ENCODE measurements around the gene ITGB7.

The ITGB7 gene

GRCh38 chr12:53201639-53202038 lies 5.4 kb downstream of the ITGB7 start:
- Mint-ChIP-seq H3K36me3 (peaks cover 22% of the 10 kb centered on the region), H3K9me3 (no peaks in the 10 kb centered on the region), H3K27ac (peak overlapping the region; percentile 81), H3K4me3 (no peak overlapping the region), H3K4me1 (peaks cover 47% of the 10 kb centered on the region), H3K27me3 (no peaks in the 10 kb centered on the region)
- DNase-seq (ENCODE audit: low spot score in 2 of 2) (no peak), ATAC-seq (ENCODE audit: low read depth) (no peak)

DNA sequence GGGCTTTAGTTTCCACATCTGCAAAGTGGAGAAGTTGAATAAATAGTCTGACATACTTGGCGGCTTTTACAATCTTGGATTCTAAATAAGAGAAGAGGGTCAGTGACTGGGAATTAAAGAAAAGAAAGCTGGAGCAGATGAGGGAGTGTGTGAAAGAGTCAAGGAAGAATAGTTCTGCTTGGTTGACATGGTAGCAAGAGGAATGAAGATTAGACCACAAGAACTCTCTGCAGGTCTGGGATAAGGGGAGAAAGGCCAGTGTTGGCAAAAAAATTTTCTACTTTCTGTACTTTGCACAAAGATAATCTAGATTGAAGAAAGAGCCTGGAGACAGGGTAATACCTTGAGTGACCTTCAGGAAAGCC lies 5.9 kb downstream of the ITGB7 start:
- DNase-seq (ENCODE audit: low spot score in 2 of 2): no peak
- peaks cover 23% of the 10 kb centered on the region for H3K36me3 Mint-ChIP-seq

GRCh38 chr12:53200458-53201176 lies 6.4 kb downstream of the ITGB7 start:
- no peaks in the 10 kb centered on the region for H3K9me3 Mint-ChIP-seq
- ATAC-seq (ENCODE audit: low read depth) (peak; percentile 75), DNase-seq (ENCODE audit: low spot score in 2 of 2) (no peak)
- no peaks in the 10 kb centered on the region for H3K27me3 Mint-ChIP-seq
- peaks cover 45% of the 10 kb centered on the region for H3K4me1 Mint-ChIP-seq
- peaks cover 25% of the 10 kb centered on the region for H3K36me3 Mint-ChIP-seq
- H3K27ac Mint-ChIP-seq: peak overlapping the region; percentile 81
- peak overlapping the region; percentile 71 for H3K4me3 Mint-ChIP-seq

More for the DNA sequence above, 5.9 kb downstream of the ITGB7 start:
- peaks cover 47% of the 10 kb centered on the region for H3K4me1 Mint-ChIP-seq
- no peaks in the 10 kb centered on the region for H3K9me3 Mint-ChIP-seq
- H3K27ac Mint-ChIP-seq: peak overlapping the region; percentile 81
- ATAC-seq (ENCODE audit: low read depth): no peak
- H3K4me3 Mint-ChIP-seq: peak overlapping the region; percentile 71
- H3K27me3 Mint-ChIP-seq: no peaks in the 10 kb centered on the region

GRCh38 chr12:53200107-53200457 lies 7.0 kb downstream of the ITGB7 start:
- peak overlapping the region; percentile 81 for H3K27ac Mint-ChIP-seq
- peak overlapping the region; percentile 71 for H3K4me3 Mint-ChIP-seq
- H3K9me3 Mint-ChIP-seq: no peaks in the 10 kb centered on the region
- DNase-seq (ENCODE audit: low spot score in 2 of 2): no peak
- no peaks in the 10 kb centered on the region for H3K27me3 Mint-ChIP-seq
- H3K4me1 Mint-ChIP-seq: peaks cover 47% of the 10 kb centered on the region
- no peak for ATAC-seq (ENCODE audit: low read depth)
- H3K36me3 Mint-ChIP-seq: peaks cover 31% of the 10 kb centered on the region

- Mint-ChIP-seq H3K27ac (peak overlapping the region; percentile 81), H3K36me3 (peaks cover 31% of the 10 kb centered on the region), H3K4me3 (peak overlapping the region; percentile 71), H3K27me3 (no peaks in the 10 kb centered on the region), H3K4me1 (peaks cover 46% of the 10 kb centered on the region), H3K9me3 (no peaks in the 10 kb centered on the region)
- ATAC-seq (ENCODE audit: low read depth): no peak
- no peak for DNase-seq (ENCODE audit: low spot score in 2 of 2)
Observed at GRCh38 chr12:53199700-53200099, 7.4 kb downstream of the ITGB7 start.

GRCh38 chr12:53198486-53199110 lies 8.5 kb downstream of the ITGB7 start:
- DNase-seq (ENCODE audit: low spot score in 2 of 2) (no peak), ATAC-seq (ENCODE audit: low read depth) (no peak)
- Mint-ChIP-seq H3K9me3 (no peaks in the 10 kb centered on the region), H3K27ac (peak overlapping the region; percentile 76), H3K36me3 (peaks cover 35% of the 10 kb centered on the region), H3K27me3 (no peaks in the 10 kb centered on the region), H3K4me1 (peaks cover 43% of the 10 kb centered on the region), H3K4me3 (peak overlapping the region; percentile 45)

DNA sequence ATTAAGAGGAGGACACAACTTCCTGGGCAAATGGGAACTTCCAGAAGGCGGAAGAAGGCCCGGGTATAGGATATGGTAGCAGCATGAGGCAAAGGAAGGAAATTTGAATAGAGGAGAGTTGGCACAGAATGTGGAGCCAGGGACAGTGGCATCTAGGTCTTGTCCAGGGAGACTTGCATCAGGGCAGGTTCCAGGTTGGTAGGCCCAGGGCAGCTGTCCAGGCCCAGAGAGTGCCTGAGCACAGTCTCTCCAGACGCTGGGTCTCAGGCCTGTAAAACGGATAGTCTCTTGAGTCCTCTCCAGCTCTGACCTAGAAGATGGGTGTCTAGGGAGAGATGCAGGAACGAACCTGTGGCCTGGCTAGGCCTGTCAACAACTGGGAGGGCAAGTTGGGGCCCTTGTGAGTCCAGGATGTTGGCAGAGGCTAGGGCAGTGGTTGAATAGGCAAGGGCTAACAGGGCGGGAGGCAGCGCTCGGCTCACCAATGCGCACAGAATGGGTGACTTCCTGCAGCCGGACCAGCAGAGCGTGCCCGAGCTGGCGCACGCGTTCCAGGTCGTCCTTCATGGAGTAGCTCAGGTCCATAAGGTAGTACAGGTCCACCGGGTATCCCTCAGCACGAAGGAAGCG lies 9.9 kb downstream of the ITGB7 start:
- Mint-ChIP-seq H3K4me3 (no peak overlapping the region), H3K27ac (peak overlapping the region; percentile 69), H3K27me3 (no peaks in the 10 kb centered on the region), H3K4me1 (peaks cover 38% of the 10 kb centered on the region), H3K36me3 (peaks cover 41% of the 10 kb centered on the region), H3K9me3 (no peaks in the 10 kb centered on the region)
- DNase-seq (ENCODE audit: low spot score in 2 of 2): no peak
- peak; percentile 4 for ATAC-seq (ENCODE audit: low read depth)

- peak overlapping the region; percentile 69 for H3K27ac Mint-ChIP-seq
- H3K4me1 Mint-ChIP-seq: peaks cover 38% of the 10 kb centered on the region
- H3K36me3 Mint-ChIP-seq: peaks cover 43% of the 10 kb centered on the region
- H3K9me3 Mint-ChIP-seq: no peaks in the 10 kb centered on the region
- no peaks in the 10 kb centered on the region for H3K27me3 Mint-ChIP-seq
- DNase-seq (ENCODE audit: low spot score in 2 of 2): no peak
- no peak for ATAC-seq (ENCODE audit: low read depth)
- no peak overlapping the region for H3K4me3 Mint-ChIP-seq
Observed at GRCh38 chr12:53196486-53196885, 10.6 kb downstream of the ITGB7 start.

GRCh38 chr12:53195516-53196420 lies 11.3 kb downstream of the ITGB7 start:
- no peak for ATAC-seq (ENCODE audit: low read depth)
- H3K4me1 Mint-ChIP-seq: peaks cover 38% of the 10 kb centered on the region
- no peaks in the 10 kb centered on the region for H3K27me3 Mint-ChIP-seq
- no peak for DNase-seq (ENCODE audit: low spot score in 2 of 2)
- no peaks in the 10 kb centered on the region for H3K9me3 Mint-ChIP-seq
- peak overlapping the region; percentile 79 for H3K27ac Mint-ChIP-seq
- H3K4me3 Mint-ChIP-seq: no peak overlapping the region
- peaks cover 42% of the 10 kb centered on the region for H3K36me3 Mint-ChIP-seq

GRCh38 chr12:53194973-53195372 lies 12.1 kb downstream of the ITGB7 start:
- ATAC-seq (ENCODE audit: low read depth): no peak

DNA sequence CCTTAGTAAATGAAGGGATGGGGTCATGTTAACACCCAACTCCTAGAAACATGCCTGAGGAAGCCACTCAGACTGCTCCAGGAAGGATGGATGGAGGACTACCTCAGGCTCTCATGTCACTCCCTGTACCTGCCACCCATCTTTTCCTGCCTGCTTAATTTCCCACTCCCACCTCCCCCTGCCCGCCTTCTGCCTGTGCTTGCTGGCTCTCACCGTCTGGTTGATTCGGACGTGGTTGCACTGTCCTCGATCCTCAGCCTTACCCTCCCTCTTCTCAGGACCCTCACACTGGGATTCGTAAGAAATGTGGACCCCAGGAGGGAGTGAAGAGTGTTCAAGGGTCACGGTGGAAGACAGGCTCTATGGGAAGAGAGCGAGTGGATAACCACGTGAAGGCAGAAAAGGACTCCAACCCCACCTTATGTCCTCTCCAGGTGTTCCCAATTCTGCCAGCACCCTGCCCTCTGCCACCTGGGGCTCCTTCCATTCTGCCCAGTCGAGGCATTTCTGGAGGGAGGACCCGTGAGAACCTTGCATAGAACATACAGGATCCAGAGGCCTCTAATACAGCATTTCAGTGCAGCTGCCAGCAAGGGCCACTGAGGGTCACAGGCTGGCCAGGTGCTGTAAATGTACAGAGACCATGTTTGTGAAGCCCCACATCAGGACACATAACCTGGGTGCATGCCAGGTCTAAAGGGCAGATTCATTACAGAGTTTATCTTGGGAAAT lies 12.9 kb downstream of the ITGB7 start:
- no peak for ATAC-seq (ENCODE audit: low read depth)
- peaks cover 37% of the 10 kb centered on the region for H3K36me3 Mint-ChIP-seq

More at GRCh38 chr12:53194973-53195372, 12.1 kb downstream of the ITGB7 start:
- H3K4me3 Mint-ChIP-seq: no peak overlapping the region
- peaks cover 41% of the 10 kb centered on the region for H3K36me3 Mint-ChIP-seq
- no peaks in the 10 kb centered on the region for H3K9me3 Mint-ChIP-seq
- H3K4me1 Mint-ChIP-seq: peaks cover 36% of the 10 kb centered on the region
- peak overlapping the region; percentile 79 for H3K27ac Mint-ChIP-seq
- DNase-seq (ENCODE audit: low spot score in 2 of 2): no peak
- no peaks in the 10 kb centered on the region for H3K27me3 Mint-ChIP-seq

GRCh38 chr12:53193040-53193439 lies 14.0 kb downstream of the ITGB7 start:
- no peak for DNase-seq (ENCODE audit: low spot score in 2 of 2)
- Mint-ChIP-seq H3K4me3 (no peak overlapping the region), H3K36me3 (peaks cover 34% of the 10 kb centered on the region), H3K27me3 (no peaks in the 10 kb centered on the region), H3K27ac (peak overlapping the region; percentile 16), H3K9me3 (no peaks in the 10 kb centered on the region), H3K4me1 (peaks cover 24% of the 10 kb centered on the region)
- no peak for ATAC-seq (ENCODE audit: low read depth)

More for the DNA sequence above, 12.9 kb downstream of the ITGB7 start:
- Mint-ChIP-seq H3K4me1 (peaks cover 32% of the 10 kb centered on the region), H3K27me3 (no peaks in the 10 kb centered on the region), H3K27ac (peak overlapping the region; percentile 76), H3K4me3 (no peak overlapping the region), H3K9me3 (no peaks in the 10 kb centered on the region)
- DNase-seq (ENCODE audit: low spot score in 2 of 2): no peak

DNA sequence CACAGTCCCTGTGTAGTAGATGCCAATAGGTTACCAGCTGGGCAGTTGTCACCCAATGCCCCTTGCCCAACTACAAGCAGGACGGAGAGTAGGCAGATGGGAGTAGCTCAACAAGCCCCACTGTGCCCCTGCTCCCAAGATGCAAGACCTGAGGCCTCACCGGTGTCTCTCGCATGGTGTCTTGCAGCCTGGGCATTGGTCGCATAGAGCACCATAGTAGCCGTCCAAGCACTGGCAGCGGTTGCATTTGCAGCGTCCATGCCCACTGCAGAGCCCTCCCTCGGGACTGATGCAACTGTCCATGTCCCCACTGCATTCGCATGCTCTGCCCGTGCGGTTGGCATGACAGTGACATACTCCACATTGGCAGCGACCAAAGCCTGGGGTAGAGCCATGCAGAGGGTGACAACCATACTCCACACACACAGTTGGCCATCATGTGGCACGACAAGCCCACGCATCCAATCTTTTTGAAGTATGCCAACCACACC lies 14.5 kb downstream of the ITGB7 start:
- Mint-ChIP-seq H3K4me1 (peaks cover 21% of the 10 kb centered on the region), H3K27me3 (no peaks in the 10 kb centered on the region), H3K27ac (no peak overlapping the region), H3K4me3 (no peak overlapping the region), H3K36me3 (peaks cover 33% of the 10 kb centered on the region), H3K9me3 (no peaks in the 10 kb centered on the region)
- no peak for ATAC-seq (ENCODE audit: low read depth)
- DNase-seq (ENCODE audit: low spot score in 2 of 2): no peak
